Stimulated activated CD4-positive, alpha-beta T cell treated with anti-CD3 and anti-CD28 coated beads, Interleukin-15, amount 100 ng/mL, for 1 hour (primary cell): Measurements from ENCODE around the gene DDX47.
A peak's percentile ranks its signal among the peaks of the same experiment; 100 is the strongest.

Experiments
- DNase-seq, 2 donors: peaks; one replicate each; pipeline ENCODE4 v3.0.0-alpha.2; 2020; ENCODE audit warnings: low read depth in 1 of 2, low spot score in 1 of 2

The DDX47 gene

GRCh38 chr12:12813120-12814101, at the start of gene DDX47:
DDX47 (plus strand) TSS chr12:12813346; CDS start chr12:12813368, 22 bp downstream.
- DNase-seq = peak; percentile 93 to 98

DNA sequence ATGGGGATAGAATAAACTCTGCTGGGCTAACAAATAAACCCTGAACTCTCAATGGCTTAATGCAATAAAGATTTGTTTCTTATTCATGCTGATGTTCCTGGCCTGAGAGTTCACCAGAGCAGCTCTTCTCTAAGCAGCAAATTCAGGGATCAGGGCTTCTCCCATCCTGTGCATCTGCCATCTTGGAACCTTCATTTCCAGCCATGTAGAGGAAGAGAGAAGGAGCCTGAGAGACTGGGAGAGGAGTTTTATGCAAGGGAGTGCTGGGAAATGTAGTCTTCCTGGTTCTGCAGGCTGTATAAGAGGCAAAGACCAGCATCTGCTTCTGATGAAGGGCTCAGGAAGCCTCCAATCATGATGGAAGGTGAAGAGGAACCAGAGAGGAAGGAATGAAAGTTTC, 48.3 kb upstream of the DDX47 start:
- no peak for DNase-seq

DNA sequence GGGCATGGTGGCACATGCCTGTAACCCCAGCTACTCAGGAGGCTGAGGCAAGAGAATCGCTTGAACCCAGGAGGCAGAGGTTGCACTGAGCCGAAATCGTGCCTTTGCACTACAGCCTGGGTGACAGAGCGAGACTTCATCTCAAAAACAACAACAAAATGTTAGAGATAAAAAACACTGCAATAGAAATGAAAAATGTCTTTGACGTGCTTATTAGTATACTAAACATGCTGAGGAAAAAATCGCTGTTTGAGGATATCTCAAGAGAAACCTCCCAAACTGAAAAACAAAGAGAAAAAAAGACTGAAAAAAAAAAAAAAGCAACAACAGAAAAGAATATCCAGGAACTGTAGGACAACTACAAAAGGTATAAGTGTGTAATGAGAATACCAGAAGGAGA, 42.9 kb upstream of the DDX47 start:
- no peak for DNase-seq

- no peak for DNase-seq
Measured at GRCh38 chr12:12774791-12775190, 38.4 kb upstream of the DDX47 start.

DNA sequence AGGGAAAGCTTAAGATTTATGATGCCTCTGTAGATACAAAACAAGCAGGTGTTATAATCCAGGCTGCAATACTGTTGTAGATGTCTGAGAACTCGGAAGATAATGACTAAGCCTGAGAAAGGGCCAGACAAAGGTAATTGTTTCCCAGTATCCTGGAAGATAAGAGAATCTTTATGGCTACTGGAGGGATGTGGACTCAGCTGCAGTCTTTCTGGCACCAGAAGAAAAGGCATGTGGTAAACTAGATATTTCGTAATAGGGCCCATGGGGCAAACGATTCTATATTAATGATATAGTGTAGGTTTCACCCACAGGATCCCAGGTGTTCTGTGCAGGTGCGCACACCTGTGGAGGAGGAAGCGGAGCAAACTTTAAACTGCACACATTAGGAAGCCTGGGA, 36.9 kb upstream of the DDX47 start:
- no peak for DNase-seq

GRCh38 chr12:12777092-12777491, 36.1 kb upstream of the DDX47 start:
- DNase-seq = no peak

DNA sequence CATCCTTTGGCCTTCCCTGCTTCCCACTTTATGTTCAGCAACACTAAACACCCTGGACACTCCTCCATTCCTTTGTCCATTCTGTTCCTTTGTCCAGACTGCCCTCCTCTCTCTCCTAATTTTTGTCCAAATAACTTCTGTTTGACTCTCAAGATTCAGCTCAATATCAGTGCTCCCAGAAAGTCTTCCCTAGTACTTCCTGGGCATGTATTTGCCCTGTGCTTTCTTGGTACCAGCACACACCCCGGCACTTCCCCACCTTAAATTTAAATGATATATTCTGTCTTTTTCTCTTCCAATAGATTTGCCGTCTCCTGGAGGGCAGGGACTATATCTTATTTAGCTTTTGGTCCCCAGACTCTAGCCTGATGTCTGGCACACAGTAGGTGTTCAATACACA, 34.1 kb upstream of the DDX47 start:
- no peak for DNase-seq

- no peak for DNase-seq
Measured at GRCh38 chr12:12779529-12779928, 33.6 kb upstream of the DDX47 start.

DNA sequence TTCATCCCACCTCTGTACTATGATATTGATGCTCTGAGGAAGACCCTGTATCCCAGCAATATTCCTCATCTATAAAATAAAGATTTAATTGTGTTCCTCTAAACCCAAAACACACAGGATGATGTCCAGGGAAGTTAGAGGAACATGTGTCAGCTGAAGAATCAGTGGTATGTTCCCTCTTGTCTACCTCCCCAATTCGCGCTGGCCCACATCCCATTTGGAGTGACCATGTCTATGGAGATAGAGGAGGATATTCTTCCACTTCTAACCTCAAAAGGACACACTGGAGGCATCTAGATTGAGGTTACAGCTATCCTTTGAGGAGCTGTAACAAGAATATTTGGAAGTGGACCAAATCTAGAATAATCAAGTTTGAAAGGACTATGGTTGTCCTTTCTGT, 29.0 kb upstream of the DDX47 start:
- no peak for DNase-seq

- DNase-seq = no peak
Measured at GRCh38 chr12:12784911-12785814, 28.0 kb upstream of the DDX47 start, which contains the start of gene APOLD1. APOLD1 (plus strand) TSS chr12:12785659; CDS start chr12:12785692, 33 bp downstream.

GRCh38 chr12:12786351-12786705, 26.8 kb upstream of the DDX47 start:
- DNase-seq = no peak

DNA sequence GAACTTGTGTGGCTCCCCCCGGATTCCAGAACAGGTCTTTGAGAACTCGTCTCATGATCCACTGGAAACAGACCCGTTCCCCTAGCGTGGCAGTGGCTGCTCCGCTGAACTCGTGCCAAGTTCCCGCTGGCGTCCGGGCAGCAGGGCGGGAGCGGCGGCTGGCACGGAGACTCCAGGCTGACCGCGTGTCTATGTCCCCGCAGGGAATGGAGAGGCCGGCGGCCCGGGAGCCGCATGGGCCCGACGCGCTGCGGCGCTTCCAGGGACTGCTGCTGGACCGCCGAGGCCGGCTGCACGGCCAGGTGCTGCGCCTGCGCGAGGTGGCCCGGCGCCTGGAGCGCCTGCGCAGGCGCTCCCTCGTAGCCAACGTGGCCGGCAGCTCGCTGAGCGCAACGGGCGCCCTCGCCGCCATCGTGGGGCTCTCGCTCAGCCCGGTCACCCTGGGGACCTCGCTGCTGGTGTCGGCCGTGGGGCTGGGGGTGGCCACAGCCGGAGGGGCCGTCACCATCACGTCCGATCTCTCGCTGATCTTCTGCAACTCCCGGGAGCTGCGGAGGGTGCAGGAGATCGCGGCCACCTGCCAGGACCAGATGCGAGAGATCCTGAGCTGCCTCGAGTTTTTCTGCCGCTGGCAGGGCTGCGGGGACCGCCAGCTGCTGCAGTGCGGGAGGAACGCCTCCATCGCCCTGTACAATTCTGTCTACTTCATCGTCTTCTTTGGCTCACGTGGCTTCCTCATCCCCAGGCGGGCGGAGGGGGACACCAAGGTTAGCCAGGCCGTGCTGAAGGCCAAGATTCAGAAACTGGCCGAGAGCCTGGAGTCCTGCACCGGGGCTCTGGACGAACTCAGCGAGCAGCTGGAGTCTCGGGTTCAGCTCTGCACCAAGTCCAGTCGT, 26.2 kb upstream of the DDX47 start:
- peak; percentile 56 to 65 for DNase-seq

DNA sequence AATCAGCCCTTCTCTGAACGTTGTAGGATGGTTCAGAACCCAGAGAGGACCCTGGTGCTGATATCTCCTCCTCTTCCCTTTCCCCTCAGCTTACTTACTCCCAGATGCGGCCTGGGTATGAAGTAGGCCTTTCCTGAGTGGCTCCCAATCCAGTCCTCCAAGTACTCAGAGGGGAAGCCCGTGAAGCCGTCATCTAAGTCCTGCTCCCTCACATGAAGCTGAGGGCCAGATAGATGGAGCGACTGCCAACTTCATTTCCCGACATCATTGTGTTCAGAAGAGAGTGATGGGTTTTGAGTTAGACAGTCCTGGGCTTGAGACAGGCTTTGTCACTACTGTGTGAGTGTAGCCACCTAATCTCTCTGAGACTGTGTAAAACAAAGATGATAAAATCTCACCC, 25.0 kb upstream of the DDX47 start:
- DNase-seq = no peak

- peak in 1 of 2 donors; percentile 19 for DNase-seq
Measured at GRCh38 chr12:12788675-12789368, 24.3 kb upstream of the DDX47 start.

GRCh38 chr12:12790956-12791355, 22.2 kb upstream of the DDX47 start:
- no peak for DNase-seq

DNA sequence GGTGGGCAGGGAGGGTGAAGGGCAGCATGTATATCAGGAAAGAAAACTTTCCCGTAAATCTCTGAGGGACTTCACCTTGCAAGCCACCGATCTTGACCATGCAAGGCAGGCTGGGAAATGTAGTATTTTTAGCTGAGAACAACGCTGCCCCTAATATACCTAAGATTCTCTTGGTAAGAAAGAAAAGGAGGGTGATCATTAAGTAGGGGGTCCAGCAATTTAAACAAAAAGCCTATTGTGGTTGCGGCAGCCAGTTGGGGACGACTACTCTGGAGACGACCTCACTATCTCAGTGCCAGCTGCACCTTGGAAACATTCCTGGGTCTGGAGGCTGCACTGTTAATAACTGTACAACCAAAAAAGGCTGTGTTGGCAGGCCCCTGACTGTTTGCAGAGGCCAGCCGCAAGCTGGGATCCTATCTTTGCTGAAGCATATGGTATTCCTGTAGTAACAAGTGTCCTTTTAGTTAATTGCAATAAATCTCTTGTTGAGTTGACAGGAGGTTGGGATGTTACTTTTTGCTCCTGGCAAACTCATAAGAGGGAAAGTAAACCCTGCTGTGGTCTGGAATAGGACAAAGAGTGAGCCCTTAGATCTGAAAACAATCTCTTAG, 21.3 kb upstream of the DDX47 start:
- DNase-seq = no peak

DNA sequence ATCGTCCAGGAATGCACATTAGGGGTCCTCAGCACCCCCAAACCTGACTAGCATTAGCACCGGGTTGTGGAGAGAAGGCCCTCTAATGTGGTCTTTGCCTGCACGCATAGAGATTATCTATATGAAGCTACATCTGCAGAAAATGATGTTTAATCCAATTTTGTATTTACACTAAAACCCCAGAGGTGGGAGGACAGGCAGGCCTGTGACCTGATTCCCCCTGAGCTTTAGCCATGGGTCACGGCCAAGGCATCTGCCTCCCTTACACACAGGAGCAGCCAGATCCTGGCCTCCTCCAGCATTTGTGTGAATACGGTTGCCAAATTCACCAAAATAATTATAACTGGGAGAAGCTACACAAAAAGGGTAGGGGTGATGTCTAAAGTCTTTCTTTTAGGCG, 20.7 kb upstream of the DDX47 start:
- no peak for DNase-seq

GRCh38 chr12:12794686-12795085, 18.5 kb upstream of the DDX47 start:
- no peak for DNase-seq

DNA sequence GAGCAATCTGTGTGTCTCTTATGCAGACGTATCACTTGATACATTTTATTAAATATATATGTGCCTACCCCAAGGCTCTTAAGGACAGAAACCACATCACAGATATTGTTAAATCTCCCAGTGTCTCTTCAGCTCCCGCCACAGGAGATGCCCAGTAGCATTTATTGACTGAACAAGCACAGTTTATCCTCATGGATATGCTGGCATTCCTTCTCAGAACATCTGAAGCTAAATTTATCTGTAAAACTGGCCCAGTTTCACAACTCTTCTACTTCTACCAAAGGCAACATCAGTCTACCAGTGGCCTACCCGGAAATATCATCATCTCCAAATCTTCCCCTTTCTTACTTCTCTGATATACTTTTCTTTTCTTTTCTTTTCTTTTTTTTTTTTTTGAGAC, 17.0 kb upstream of the DDX47 start:
- no peak for DNase-seq
